Smooth muscle cell (in vitro differentiated cells): Measurements from ENCODE around the gene RPP25. TPM values are rescaled to one million over a fixed set of nuclear protein-coding genes. Genes with fewer than 3 reads are reported as not detected.

Source experiments
- DNase-seq: peaks from one replicate; lab custom pipeline; 2025; ENCODE audit not compliant: unreplicated experiment; lab: John Stamatoyannopoulos, UW
- H2AFZ ChIP-seq: fragments of 200-600 bp; sonication (generic); 2 replicates; pipeline ENCODE4 v1.6.0; 2016; ENCODE audit warnings: antibody characterized with exemption, low read depth, mild to moderate bottlenecking
- H3F3A ChIP-seq: fragments of 200-600 bp; sonication (generic); 2 replicates; pipeline ENCODE4 v1.6.0; 2017; ENCODE audit warnings: antibody characterized with exemption, low read depth
- H3K27ac ChIP-seq: fragments of 200-600 bp; sonication (generic); 2 replicates; pipeline ENCODE4 v1.5.1; 2016; ENCODE audit warnings: low read depth, mild to moderate bottlenecking
- H3K27me3 ChIP-seq: fragments of 200-600 bp; sonication (generic); 2 replicates; pipeline ENCODE4 v1.6.1; 2016; ENCODE audit warnings: low read depth, mild to moderate bottlenecking
- H3K36me3 ChIP-seq: fragments of 200-600 bp; sonication (generic); 2 replicates; pipeline ENCODE4 v1.5.1; 2016; ENCODE audit warnings: low read depth
- H3K4me1 ChIP-seq: fragments of 200-600 bp; sonication (generic); 2 replicates; pipeline ENCODE4 v1.5.1; 2016; ENCODE audit warnings: low read depth
- H3K4me2 ChIP-seq: fragments of 200-600 bp; sonication (generic); 2 replicates; pipeline ENCODE4 v1.6.0; 2016; ENCODE audit warnings: mild to moderate bottlenecking
- H3K4me3 ChIP-seq: fragments of 200-600 bp; sonication (generic); 2 replicates; pipeline ENCODE4 v1.5.1; 2016; ENCODE audit warnings: mild to moderate bottlenecking
- H3K79me2 ChIP-seq: fragments of 200-600 bp; sonication (generic); 2 replicates; pipeline ENCODE4 v1.6.0; 2016; ENCODE audit warnings: low read depth, mild to moderate bottlenecking
- H3K9ac ChIP-seq: fragments of 200-600 bp; sonication (generic); 2 replicates; pipeline ENCODE4 v1.6.0; 2016; ENCODE audit warnings: low read depth
- H3K9me3 ChIP-seq: fragments of 200-600 bp; sonication (generic); replicated peaks from 2 replicates; pipeline ENCODE4 v1.5.1; 2016; ENCODE audit warnings: low read depth
- H4K20me1 ChIP-seq: fragments of 200-600 bp; sonication (generic); 2 replicates; pipeline ENCODE4 v1.6.0; 2016; ENCODE audit warnings: low read depth
- WGBS: methylation state at CpG from one replicate; pipeline ENCODE4 v1.1.7; 2016; ENCODE audit warnings: low lambda C conversion rate; 5-methylcytosine and 5-hydroxymethylcytosine counted together
- polyA plus RNA-seq: library from polyadenylated mRNA; unstranded; fragments of >200 nt; fragmentation: Nextera tagmentation; extraction: Ambion mirVana; gene quantifications from 2 replicates; pipeline ENCODE4 v1.2.1, GENCODE V29; 2016
- total RNA-seq: library from RNA; depleted of rRNA; stranded (reverse); fragments of >200 nt; gene quantifications from 2 replicates; pipeline ENCODE4 v1.2.3, GENCODE V29; 2014
- TF ChIP-seq, protein P1 (sequence below): fragments of 200-600 bp; sonication (generic); IDR thresholded peaks from 2 replicates; pipeline ENCODE4 v1.5.1; 2017; ENCODE audit warnings: borderline replicate concordance, mild to moderate bottlenecking, antibody characterized with exemption; ENCODE audit not compliant: insufficient read depth, poor library complexity, severe bottlenecking

The RPP25 gene
- total and polyA plus RNA-seq, 2 experiments from 2014 or later: 8.7 to 26.2 TPM

- H3K4me3 ChIP-seq: no peak overlapping the region
- no peaks in the 10 kb centered on the region for H3F3A ChIP-seq
- H3K9ac ChIP-seq: no peak overlapping the region
- no peaks in the 10 kb centered on the region for H3K79me2 ChIP-seq
- H3K4me1 ChIP-seq: no peaks in the 10 kb centered on the region
- H4K20me1 ChIP-seq: no peaks in the 10 kb centered on the region
- WGBS: 91% methylated on average over 2 of the region's 2 CpGs
- H3K36me3 ChIP-seq: no peaks in the 10 kb centered on the region
- TF ChIP-seq, protein P1, sequence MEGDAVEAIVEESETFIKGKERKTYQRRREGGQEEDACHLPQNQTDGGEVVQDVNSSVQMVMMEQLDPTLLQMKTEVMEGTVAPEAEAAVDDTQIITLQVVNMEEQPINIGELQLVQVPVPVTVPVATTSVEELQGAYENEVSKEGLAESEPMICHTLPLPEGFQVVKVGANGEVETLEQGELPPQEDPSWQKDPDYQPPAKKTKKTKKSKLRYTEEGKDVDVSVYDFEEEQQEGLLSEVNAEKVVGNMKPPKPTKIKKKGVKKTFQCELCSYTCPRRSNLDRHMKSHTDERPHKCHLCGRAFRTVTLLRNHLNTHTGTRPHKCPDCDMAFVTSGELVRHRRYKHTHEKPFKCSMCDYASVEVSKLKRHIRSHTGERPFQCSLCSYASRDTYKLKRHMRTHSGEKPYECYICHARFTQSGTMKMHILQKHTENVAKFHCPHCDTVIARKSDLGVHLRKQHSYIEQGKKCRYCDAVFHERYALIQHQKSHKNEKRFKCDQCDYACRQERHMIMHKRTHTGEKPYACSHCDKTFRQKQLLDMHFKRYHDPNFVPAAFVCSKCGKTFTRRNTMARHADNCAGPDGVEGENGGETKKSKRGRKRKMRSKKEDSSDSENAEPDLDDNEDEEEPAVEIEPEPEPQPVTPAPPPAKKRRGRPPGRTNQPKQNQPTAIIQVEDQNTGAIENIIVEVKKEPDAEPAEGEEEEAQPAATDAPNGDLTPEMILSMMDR: no peak
- H3K4me2 ChIP-seq: no peak overlapping the region
- H3K27ac ChIP-seq: no peak overlapping the region
- H3K27me3 ChIP-seq: peaks cover 17% of the 10 kb centered on the region
- H2AFZ ChIP-seq: no peak overlapping the region
- no peak for DNase-seq
- no peaks in the 10 kb centered on the region for H3K9me3 ChIP-seq
Measured at GRCh38 chr15:74997543-74997942, 41.0 kb upstream of the RPP25 start.

DNA sequence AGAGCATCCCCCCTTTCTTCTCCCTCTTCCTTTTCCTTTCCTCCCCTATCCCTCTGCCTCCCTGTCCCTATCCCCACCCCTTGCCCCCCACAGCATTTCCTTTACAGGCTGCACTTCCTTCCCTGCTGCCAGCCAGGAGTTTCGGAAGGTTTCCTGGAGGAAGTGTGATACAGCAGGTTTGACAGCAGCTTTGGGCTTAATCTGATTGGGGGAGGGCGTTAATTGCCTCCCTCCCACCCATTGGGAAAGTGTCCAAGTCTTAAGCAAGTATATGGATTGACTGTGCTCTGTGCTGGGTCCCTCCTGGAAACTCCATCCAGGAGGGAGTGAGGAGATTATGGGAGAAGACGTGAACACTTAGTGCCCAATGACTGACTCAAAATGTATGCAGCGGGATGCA is 40.6 kb upstream of the RPP25 start:
- Histone ChIP-seq H3K9me3 (no peaks in the 10 kb centered on the region), H3F3A (no peaks in the 10 kb centered on the region), H3K4me1 (no peaks in the 10 kb centered on the region), H3K79me2 (no peaks in the 10 kb centered on the region), H2AFZ (no peak overlapping the region), H3K9ac (no peak overlapping the region), H3K27ac (no peak overlapping the region), H3K4me2 (no peak overlapping the region), H3K36me3 (no peaks in the 10 kb centered on the region), H4K20me1 (no peaks in the 10 kb centered on the region), H3K27me3 (peaks cover 17% of the 10 kb centered on the region), H3K4me3 (no peak overlapping the region)
- no peak for DNase-seq
- 91% methylated on average over 4 of the region's 4 CpGs for whole genome bisulfite sequencing
- TF ChIP-seq, protein P1: no peak

DNA sequence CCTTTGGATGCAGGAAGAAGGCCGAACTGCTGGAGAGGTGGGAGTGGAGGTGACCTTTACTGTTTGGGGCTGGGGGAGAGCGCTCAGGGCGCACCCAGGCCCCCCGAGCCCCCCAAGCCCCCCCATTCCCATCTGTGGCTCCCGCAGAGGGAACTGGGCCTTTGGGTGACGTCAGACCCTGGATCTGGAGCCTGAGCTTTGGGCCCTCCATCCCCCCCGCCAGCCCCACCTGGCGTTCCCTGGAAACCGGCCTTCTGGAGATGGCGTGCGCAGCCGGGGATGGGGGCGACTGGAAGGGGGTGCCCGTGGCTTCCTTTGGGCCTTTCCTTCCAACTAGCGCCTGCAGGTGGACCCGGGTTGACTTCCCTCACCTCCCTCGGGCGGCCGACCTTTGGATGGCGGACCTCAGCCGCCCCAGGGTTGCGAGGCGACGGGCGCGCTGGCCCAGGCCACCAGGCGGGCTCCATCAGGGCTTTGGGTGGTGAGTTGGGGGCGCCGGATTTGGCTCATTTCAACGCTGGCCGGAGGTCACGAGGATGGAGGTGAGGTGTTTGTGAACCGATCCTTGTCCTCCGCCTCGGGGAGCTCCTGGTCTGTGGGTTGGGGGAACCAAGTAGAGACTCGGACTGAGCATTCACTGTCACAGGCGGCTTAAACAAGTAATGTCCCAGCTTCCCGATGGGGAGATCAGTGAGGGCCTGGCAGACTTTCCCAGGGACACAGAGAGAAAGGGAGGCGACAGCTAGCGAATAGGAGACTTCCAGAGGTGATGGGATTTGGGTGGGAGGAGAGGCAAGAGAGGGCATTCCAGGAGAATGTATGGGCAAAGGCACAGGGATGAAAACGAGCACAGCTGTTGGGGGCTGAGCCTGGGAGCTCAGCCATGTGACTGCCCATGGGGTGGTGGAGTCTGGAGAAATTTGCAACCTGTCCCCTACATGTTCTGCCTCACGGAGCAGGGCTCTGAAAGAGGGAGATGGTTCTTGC is 39.5 kb upstream of the RPP25 start:
- H3K9me3 ChIP-seq: no peaks in the 10 kb centered on the region
- peak overlapping the region; percentile 100 for H3K4me2 ChIP-seq
- H3K4me1 ChIP-seq: no peaks in the 10 kb centered on the region
- TF ChIP-seq, protein P1: no peak
- 12% methylated on average over 39 of the region's 42 CpGs for WGBS
- no peak for DNase-seq
- H3K27ac ChIP-seq: no peak overlapping the region
- H3K9ac ChIP-seq: no peak overlapping the region
- H3K36me3 ChIP-seq: no peaks in the 10 kb centered on the region
- H4K20me1 ChIP-seq: no peaks in the 10 kb centered on the region
- H3K27me3 ChIP-seq: peaks cover 22% of the 10 kb centered on the region
- H3K4me3 ChIP-seq: peak overlapping the region; percentile 79
- peak overlapping the region; percentile 75 for H2AFZ ChIP-seq
- no peaks in the 10 kb centered on the region for H3F3A ChIP-seq
- no peaks in the 10 kb centered on the region for H3K79me2 ChIP-seq
